ENCODE measurements around the gene ERF.

ERF gene

DNA sequence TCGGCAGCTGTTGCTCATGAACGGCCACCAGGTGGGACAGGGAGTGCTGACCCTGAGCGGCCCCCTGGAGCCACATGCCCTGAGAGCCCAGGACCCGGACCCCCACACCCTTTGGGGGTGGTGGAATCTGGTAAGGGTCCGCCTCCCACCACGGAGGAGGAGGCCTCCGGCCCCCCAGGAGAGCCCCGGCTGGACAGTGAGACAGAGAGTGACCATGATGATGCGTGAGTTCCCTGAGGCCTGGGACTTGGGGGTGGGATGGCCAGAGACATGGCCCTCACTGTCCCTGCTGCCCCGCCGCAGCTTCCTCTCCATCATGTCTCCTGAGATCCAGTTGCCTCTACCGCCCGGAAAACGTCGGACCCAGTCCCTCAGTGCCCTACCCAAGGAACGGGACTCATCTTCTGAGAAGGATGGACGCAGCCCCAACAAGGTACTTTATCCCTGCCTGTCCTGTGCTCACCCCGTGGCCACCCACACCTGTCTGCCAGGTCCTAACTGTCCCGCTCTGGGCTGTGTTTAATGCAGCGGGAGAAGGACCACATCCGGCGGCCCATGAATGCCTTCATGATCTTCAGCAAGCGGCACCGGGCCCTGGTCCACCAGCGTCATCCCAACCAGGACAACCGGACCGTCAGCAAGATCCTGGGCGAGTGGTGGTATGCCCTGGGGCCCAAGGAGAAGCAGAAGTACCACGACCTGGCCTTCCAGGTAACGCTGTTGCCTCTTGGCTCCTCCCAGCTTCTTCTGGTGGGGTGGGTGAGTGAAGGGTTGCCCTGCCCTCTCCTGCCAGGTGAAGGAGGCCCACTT lies 32.3 kb upstream of the ERF start:
- in situ Hi-C loops (cut with HindIII; ENCODE audit: low sequenced_read_pairs), result no loop called here

- in situ Hi-C loops (cut with HindIII; ENCODE audit: low sequenced_read_pairs), result no loop called here
Measured at GRCh38 chr19:42286349-42287016, 31.6 kb upstream of the ERF start.

DNA sequence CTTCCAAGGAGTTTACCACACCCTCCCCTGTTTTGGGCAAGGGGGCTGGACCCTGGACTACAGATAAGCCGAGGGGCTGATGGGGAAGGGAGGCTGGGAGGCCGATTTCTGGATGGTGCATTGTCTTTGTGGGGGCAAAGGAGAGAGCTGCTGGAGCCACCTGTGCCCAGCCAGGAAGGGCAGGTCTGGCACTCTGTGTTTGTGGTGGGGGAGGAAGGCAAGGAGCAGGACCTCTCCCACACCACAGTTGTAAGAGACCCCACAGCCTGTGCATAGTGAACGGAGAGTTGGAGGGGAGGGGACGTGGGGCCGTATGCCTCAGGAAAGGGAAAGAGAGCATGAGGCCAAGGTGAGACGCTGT lies 31.0 kb upstream of the ERF start:
- in situ Hi-C loops (cut with HindIII; ENCODE audit: low sequenced_read_pairs), result no loop called here

DNA sequence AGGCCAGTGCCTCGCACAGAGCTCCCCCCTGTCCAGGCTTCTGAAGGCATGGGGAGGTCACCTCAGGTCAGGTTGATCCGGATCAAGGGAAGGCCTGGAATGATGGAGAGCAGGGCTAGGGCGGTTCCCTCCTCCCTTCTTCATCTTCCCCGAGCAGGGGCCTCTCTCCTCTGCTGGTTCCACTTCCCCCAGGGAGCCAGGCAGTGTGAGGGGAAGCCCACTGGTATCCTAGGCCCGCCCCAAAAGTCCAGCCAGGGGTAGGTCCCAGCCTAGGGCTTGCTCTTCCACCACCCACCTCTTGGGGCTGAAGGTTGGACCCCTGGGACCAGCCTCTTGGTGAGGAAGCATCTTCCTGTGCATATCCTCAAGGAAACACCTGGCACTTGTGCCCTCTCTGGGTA lies 30.6 kb upstream of the ERF start:
- in situ Hi-C loops (cut with HindIII; ENCODE audit: low sequenced_read_pairs), result no loop called here

DNA sequence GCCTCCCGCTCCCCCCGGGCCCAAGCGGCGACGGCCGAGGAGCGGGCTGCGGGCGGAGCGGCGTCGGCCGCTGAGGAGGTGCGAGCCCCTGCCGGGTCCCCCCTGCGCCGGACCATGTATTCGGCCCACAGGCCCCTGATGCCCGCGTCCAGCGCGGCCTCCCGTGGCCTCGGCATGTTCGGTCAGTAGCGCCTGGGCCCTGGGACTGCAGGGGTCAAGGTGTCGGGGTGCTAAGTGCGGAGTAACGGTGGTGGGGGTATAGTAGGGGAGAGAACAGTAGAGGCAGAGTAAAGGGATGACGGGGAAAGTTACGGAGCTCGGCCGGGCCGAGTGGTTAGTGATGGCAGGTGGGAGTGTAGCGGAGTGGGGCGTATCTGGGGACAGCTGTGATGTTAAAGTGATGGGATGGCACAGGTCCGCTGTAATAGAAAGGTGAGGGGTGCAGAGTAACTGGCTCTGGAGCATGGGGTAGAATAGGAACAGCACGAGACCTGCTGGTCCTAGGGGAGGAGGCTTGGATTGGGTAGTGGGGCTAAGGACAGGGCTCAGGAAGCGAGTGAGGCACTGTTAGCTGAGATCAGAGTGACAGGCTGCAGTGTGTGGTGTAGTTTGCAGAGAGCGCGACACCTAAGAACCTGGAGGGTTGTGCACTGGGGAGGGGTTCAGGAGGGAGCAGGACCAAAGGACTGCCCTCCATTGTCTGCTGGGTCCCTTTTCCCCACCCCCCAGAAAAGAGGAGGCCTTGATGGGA lies 29.8 kb upstream of the ERF start:
- in situ Hi-C loops (cut with HindIII; ENCODE audit: low sequenced_read_pairs), result no loop called here

DNA sequence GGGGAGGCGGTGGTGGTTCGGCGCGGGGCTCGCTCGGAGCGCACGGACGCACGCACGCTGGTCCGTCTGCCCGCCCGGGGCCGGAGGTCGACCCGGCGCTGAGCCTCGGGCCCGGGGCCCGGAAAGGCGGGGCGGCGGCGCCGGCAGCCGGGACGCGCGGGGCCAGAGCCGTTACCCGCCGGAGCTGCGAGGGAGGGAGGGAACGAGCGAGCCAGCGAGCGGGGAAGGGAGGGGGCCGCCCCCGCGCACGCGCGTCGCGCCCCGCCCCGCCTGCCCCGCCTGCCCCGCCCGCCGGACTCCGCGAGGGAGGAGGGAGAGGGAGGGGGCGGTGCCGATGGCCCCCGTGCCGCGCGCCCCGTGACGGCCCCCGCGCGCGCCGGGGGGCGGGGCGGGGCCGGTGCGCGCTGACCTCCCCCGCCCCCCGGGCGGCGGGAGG lies 29.2 kb upstream of the ERF start:
- in situ Hi-C loops (cut with HindIII; ENCODE audit: low sequenced_read_pairs), result no loop called here

DNA sequence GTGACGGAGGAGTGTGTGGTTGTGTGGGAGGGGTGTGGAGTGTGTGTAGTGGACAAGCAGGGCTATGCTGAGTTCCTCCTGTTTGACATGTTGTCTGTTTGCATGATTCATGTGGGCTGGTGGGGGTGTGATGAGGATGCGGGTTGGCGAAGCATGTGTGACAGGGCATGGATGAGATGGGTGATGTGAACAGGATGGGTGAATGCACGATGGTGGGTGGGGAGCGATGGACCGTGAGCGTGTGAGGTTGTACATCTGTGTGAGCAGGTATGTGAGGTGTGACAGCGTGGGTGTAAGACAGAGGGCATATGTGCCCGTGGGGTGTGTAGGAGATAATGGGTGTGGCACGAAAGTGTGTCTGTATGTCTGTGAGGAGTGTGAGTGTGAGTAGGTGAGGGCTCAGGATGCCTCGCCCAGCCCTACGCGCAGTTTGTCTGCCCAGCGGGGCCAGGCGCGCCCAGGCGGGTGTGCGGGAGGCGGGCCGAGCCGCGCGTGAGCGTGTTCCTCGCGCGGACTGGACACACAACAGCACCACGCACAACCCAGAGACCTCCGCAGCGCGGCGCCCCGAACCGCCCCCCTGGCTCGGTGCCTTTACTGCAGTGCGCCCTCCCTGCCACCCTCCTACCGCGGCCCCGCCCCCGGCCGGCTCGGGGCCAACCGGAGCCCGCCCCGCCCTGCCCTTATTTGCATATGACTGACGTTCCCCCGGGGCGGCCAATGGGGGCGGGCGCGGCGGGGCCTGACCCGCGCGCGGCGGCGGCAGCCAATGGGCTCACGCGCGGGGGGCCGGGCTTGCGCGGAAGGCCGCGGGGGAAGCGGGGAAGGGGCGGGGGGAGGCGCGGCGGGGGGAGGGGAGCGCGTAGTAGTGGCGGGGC lies 28.5 kb upstream of the ERF start:
- in situ Hi-C loops (cut with HindIII; ENCODE audit: low sequenced_read_pairs), result no loop called here

GRCh38 chr19:42282819-42283187 lies 27.9 kb upstream of the ERF start:
- in situ Hi-C loops (cut with HindIII; ENCODE audit: low sequenced_read_pairs), result no loop called here

DNA sequence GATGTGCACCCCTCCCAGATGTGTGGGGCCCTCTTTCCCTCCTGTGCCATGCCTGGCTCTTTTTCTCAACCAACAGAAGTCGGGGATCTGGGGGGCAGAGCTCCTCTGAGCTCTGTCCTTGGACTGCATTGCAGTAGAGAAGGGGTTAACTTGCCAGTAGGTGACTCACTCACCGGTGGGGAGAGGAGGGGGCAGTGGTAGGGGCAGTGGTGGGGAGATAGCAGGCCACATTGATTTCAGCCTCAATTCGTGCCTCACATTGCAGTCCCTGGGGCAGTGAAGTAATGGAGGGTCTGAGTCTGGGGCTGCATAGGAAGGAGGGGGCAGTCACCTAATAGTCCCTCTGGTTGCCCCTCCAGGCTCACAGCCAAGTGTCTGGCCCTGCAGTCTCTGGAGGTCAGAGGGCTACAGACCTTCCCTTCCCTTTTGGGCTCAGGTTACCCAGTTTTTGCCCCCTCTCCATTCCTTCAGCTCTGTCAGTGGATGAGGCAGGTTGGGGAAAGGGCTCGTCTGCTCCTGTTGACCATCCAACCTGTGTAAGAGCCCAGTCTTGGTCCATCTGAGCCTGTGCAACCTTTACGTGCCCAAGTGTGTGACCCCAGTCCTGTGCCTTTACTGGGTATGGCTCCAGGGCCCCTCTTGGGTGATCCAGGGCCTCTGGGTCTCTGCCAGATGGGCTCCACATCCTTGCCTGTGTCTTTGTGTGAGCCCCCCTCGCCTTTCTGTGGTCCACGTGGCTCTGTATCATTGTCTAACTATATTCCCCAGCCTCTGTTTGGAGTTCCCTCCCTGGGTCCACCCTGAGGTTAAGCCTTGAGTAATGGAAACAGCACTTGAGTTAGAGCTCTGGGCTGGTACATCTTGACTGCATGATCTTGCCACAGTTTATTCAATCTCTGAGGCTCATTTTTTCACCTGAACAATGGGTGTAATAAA lies 27.2 kb upstream of the ERF start:
- in situ Hi-C loops (cut with HindIII; ENCODE audit: low sequenced_read_pairs), result no loop called here

GRCh38 chr19:42281146-42281826 lies 26.4 kb upstream of the ERF start:
- in situ Hi-C loops (cut with HindIII; ENCODE audit: low sequenced_read_pairs), result no loop called here

- in situ Hi-C loops (cut with HindIII; ENCODE audit: low sequenced_read_pairs), result no loop called here
Measured at GRCh38 chr19:42280815-42281145, 25.9 kb upstream of the ERF start.

DNA sequence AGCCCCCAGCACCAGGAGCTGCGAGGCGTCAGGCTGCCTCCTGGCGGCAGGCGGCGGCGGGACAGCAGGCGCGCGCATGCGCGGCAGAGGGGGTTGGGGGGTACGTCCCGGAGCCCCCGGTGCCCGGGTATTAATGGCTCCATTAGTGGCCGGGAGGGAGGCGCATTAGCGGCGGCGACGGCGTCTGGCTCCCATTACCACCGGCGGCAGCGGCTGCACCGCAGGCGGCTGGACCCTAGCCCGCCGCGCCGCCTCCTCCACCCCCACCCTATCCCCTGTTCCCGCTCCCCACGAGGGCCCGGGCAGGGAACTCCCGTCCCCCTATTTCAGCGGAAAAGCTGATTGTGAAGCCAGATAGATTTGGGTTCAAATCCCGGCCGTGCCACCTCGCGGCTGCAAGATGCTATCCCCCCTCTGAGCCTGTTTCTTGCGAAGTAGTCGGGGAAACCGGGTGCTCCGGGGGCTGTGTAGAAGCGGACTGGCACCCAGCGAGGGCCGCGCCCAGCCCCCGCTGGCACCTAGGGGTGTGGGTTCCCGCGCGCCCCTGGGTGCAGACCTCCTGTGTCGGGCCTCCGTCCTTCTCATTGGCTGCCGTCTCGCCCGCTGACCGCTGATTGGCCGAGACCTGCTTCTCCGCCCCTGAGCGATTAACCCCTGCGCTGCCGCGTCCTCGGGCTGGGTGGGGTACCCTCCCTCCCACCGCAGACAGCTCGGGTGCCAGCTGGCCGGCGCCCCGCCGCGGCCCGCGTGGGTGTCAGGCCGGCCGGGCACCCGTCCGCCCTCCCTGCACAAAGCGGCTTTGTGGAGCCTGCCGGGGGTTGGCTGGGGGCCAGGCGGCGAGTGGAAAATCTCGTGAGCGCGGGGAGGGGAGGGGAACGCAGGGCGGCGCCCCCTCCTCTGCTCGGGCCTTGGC lies 25.2 kb upstream of the ERF start:
- in situ Hi-C loops (cut with HindIII; ENCODE audit: low sequenced_read_pairs), result no loop called here

- in situ Hi-C loops (cut with HindIII; ENCODE audit: low sequenced_read_pairs), result no loop called here
Measured at GRCh38 chr19:42279155-42279901, 24.4 kb upstream of the ERF start.

DNA sequence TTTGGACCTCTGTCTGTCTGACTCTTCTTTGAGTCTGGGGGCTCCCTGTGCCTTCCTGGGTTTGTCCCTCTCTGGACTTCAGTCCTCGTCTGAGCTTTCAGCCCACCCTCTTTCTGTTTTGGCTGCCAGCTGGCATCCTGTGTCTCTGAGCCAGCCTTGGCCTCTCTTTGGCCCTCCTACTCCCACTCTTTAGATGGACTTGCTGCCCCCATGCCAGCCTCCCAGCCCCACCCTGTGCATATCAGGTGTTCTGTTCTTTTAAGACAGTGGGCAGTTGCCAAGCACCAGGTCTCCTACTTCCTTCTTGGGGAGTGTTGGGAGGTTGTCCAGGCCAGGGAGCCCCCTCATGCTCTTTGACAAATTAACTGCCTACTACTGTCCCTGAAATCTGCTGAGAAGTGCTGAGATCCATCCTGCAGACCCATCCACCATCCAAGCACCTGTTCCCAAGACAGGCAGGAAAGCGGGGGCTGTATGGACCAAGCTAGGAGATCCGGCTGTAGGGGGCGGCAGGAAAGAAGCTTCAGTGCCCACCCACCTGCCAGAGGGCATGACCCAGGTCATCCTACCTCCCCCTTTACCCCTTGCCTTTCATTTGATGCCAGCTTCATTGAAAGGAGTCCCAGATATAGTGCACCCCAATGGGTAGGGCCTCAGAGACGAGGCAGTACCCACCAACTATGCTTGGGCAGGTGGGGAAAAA lies 23.7 kb upstream of the ERF start:
- in situ Hi-C loops (cut with HindIII; ENCODE audit: low sequenced_read_pairs), result no loop called here

DNA sequence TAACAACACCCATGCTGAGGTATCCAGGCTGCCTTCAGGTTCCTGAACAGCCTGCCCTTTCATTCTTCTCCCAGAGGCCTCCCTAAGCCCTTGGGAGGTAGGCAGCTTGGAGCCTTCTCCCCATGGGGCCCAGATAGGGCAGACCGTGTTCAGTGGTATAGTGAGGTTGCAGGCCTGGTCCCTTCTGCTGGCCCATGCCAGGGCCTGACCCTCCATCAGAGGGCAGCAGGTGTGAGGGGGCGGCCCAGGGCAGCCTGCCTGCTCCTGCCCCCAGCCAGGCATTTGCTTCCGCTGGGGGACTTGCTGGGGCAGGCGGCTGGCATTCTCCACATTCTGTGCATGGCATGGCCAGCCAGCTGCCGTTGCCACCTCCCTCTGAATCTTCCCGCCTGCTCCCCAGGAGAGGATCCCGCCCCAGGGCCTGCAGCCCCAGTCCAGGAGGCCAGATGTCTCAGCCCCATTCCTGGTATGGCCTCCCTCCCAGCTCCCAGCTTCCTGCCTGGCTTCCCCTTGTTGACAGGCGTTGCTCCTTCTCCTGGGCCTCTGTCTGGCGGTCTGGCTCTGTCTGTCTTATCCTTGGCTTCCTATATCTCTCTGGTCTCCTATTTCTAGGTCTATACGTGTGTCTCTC lies 23.0 kb upstream of the ERF start:
- in situ Hi-C loops (cut with HindIII; ENCODE audit: low sequenced_read_pairs), result no loop called here

GRCh38 chr19:42276821-42277220 lies 21.9 kb upstream of the ERF start:
- in situ Hi-C loops (cut with HindIII; ENCODE audit: low sequenced_read_pairs), result no loop called here

DNA sequence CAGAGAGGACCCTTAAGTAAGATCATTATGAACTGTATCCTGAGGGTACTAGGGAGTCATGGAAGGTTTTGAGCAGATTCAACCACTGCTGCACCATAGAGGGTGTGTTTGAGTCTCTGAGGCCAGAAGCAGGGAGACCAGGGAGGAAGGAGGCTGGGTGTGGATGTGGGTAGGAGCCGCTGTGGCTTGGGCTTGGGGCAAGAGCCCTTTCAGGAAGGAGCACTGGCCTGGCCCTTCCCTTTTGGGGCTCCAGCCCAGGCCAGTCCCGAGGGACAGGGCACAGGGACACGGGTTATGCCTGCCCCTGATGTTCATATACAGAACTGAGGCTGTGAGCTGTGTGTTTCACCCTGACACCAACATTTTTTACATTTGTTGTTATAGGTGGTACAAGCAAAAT lies 21.4 kb upstream of the ERF start:
- in situ Hi-C loops (cut with HindIII; ENCODE audit: low sequenced_read_pairs), result no loop called here
